Loucy (cell line): ENCODE measurements around the gene APLF.

Source experiments
- H2AFZ ChIP-seq: fragments of 200-600 bp; sonication (generic); 2 replicates; pipeline ENCODE4 v1.6.0; 2016; ENCODE audit warnings: antibody characterized with exemption, mild to moderate bottlenecking, low read length, moderate library complexity
- H3F3A ChIP-seq: fragments of 200-600 bp; 2 replicates; pipeline ENCODE4 v1.6.0; 2016; ENCODE audit warnings: antibody characterized with exemption, low read depth, mild to moderate bottlenecking
- H3K27me3 ChIP-seq: fragments of 200-600 bp; sonication (generic); 2 replicates; pipeline ENCODE4 v1.6.1; 2014; ENCODE audit warnings: low read length, mild to moderate bottlenecking; ENCODE audit not compliant: insufficient read depth, poor library complexity, severe bottlenecking
- H3K36me3 ChIP-seq: fragments of 200-600 bp; sonication (generic); 2 replicates; pipeline ENCODE4 v1.6.1; 2016; ENCODE audit warnings: low read length; ENCODE audit not compliant: insufficient read depth
- H3K4me1 ChIP-seq: fragments of 200-600 bp; sonication (generic); 2 replicates; pipeline ENCODE4 v1.5.1; 2014; ENCODE audit warnings: low read length, mild to moderate bottlenecking; ENCODE audit not compliant: insufficient read depth, poor library complexity, severe bottlenecking
- H3K4me2 ChIP-seq: fragments of 200-600 bp; sonication (generic); 2 replicates; pipeline ENCODE4 v1.6.0; 2014; ENCODE audit warnings: antibody characterized with exemption, low read length, low read depth, mild to moderate bottlenecking; ENCODE audit not compliant: poor library complexity, severe bottlenecking
- H3K4me3 ChIP-seq: fragments of 200-600 bp; sonication (generic); 2 replicates; pipeline ENCODE4 v1.5.1; 2014; ENCODE audit warnings: low read length, mild to moderate bottlenecking, mixed read lengths; ENCODE audit not compliant: poor library complexity, severe bottlenecking
- H3K79me2 ChIP-seq: fragments of 200-600 bp; sonication (generic); 2 replicates; pipeline ENCODE4 v1.6.1; 2014; ENCODE audit warnings: low read length; ENCODE audit not compliant: insufficient read depth
- H3K9ac ChIP-seq: fragments of 200-600 bp; sonication (generic); 2 replicates; pipeline ENCODE4 v1.6.0; 2014; ENCODE audit warnings: mild to moderate bottlenecking, low read depth, low read length, moderate library complexity; ENCODE audit not compliant: poor library complexity, severe bottlenecking
- H3K9me2 ChIP-seq: fragments of 200-600 bp; sonication (generic); replicated peaks from 2 replicates; pipeline ENCODE4 v1.6.1; 2016; ENCODE audit warnings: low read depth, low read length, mixed read lengths
- H3K9me3 ChIP-seq: fragments of 200-600 bp; sonication (generic); 2 replicates; pipeline ENCODE4 v1.6.1; 2014; ENCODE audit warnings: mild to moderate bottlenecking, antibody characterized with exemption, low read length, low read depth; ENCODE audit not compliant: insufficient read depth
- H4K20me1 ChIP-seq: fragments of 200-600 bp; sonication (generic); 2 replicates; pipeline ENCODE4 v1.6.0; 2014; ENCODE audit warnings: antibody characterized with exemption, low read length, mild to moderate bottlenecking; ENCODE audit not compliant: insufficient read depth, poor library complexity, severe bottlenecking
- CTCF ChIP-seq: fragments of 200-600 bp; sonication (generic); conservative IDR thresholded peaks from 2 replicates; pipeline ENCODE4 v1.5.1; 2014; ENCODE audit warnings: mild to moderate bottlenecking, antibody characterized with exemption, low read length
- EZH2phosphoT487 ChIP-seq: fragments of 200-600 bp; IDR thresholded peaks from 2 replicates; pipeline ENCODE4 v1.6.1; 2018; ENCODE audit warnings: antibody characterized with exemption, mild to moderate bottlenecking, moderate library complexity, borderline replicate concordance

APLF gene

GRCh38 chr2:68564426-68564825 is 97.0 kb downstream of the APLF start:
- Histone ChIP-seq H3K27me3 (peaks cover 55% of the 10 kb centered on the region), H3K36me3 (no peaks in the 10 kb centered on the region), H3K4me1 (no peaks in the 10 kb centered on the region), H3K9me2 (no peaks in the 10 kb centered on the region), H3K4me3 (no peak overlapping the region), H3F3A (no peaks in the 10 kb centered on the region), H3K79me2 (no peaks in the 10 kb centered on the region), H3K9ac (no peak overlapping the region), H4K20me1 (no peaks in the 10 kb centered on the region), H3K4me2 (no peak overlapping the region), H3K9me3 (no peaks in the 10 kb centered on the region), H2AFZ (no peak overlapping the region)
- no peak for TF ChIP-seq CTCF
- TF ChIP-seq EZH2phosphoT487: no peak

DNA sequence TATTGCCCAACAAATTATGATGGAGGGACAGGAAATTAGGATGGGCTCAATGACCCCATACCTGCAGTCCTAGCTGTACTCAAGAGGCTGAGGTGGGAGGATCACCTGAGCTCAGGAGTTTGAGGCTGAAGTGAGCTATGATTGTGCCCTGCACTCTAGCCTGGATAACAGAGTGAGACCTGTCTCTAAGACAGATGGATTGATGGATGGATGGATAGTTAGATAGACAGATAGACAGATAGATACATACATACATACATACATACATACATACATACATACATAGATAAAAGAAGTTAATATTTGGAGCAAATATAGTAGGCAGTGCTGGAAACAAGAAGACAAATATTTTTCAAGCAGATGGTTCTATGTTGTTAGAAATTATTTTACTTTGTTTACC is 97.9 kb downstream of the APLF start:
- TF ChIP-seq CTCF: no peak
- no peak for TF ChIP-seq EZH2phosphoT487
- H3K79me2 ChIP-seq: no peaks in the 10 kb centered on the region
- no peaks in the 10 kb centered on the region for H4K20me1 ChIP-seq
- no peak overlapping the region for H3K4me2 ChIP-seq
- no peak overlapping the region for H2AFZ ChIP-seq
- H3K36me3 ChIP-seq: no peaks in the 10 kb centered on the region
- H3K4me1 ChIP-seq: no peaks in the 10 kb centered on the region
- no peaks in the 10 kb centered on the region for H3F3A ChIP-seq
- H3K27me3 ChIP-seq: peaks cover 47% of the 10 kb centered on the region
- no peaks in the 10 kb centered on the region for H3K9me3 ChIP-seq
- no peaks in the 10 kb centered on the region for H3K9me2 ChIP-seq
- H3K4me3 ChIP-seq: no peak overlapping the region
- no peak overlapping the region for H3K9ac ChIP-seq

DNA sequence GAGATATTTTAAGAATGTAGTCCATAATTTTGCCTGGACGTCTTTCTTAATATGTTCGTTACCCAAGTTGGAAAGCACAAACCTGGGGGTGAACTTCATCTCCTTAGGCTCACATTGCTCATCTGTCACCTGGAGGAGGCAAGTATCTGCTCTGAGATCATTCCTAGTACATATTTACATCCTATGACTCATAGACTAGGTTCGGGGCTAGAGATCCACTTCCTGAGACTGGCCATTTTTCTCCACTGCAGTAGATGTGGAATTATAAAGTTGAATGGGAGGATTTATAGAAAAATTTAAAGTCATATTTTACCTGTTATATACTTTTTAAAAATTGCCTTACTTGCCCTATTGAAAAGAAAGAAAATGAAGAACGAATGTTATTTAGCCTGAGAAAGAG is 98.5 kb downstream of the APLF start:
- Histone ChIP-seq H2AFZ (no peak overlapping the region), H3K27me3 (peaks cover 41% of the 10 kb centered on the region), H4K20me1 (no peaks in the 10 kb centered on the region), H3K9me3 (no peaks in the 10 kb centered on the region), H3F3A (no peaks in the 10 kb centered on the region), H3K36me3 (no peaks in the 10 kb centered on the region), H3K4me2 (no peak overlapping the region), H3K9me2 (no peaks in the 10 kb centered on the region), H3K9ac (no peak overlapping the region), H3K4me1 (no peaks in the 10 kb centered on the region), H3K4me3 (no peak overlapping the region), H3K79me2 (no peaks in the 10 kb centered on the region)
- no peak for TF ChIP-seq EZH2phosphoT487
- TF ChIP-seq CTCF: no peak
